Effector CD8-positive, alpha-beta T cell (primary cell): ENCODE measurements around the gene GALNT17.
"Not testable (repeated sequence)": the region's sequence is repeated elsewhere in the genome, so short reads cannot be mapped to it uniquely, and the experiment has no call there.

Experiments
- DNase-seq: peaks from one replicate; lab custom pipeline; 2025; lab: John Stamatoyannopoulos, UW

The GALNT17 gene

GRCh38 chr7:71695186-71695585, 563.2 kb downstream of the GALNT17 start:
- no peak for DNase-seq

DNA sequence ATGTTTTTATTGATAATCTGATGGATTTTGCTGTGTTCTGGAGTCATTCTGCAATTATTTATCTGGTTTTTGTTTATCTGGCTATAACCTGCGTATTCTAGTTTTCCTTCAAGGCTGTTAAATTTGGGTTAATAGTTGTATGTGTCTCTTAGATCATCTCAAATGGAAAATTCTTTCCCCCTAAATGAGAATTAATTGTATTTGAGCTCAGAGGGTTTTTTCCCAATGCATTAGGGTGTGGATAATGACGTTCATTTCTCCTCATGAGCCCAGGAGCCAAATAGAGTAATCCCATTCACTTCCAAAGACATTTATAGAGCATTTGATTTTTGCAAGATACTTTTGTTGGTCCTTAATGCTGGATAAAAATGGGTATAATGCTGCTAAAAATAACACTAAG, 564.6 kb downstream of the GALNT17 start:
- no peak for DNase-seq

- no peak for DNase-seq
These were observed 565.5 kb downstream of the GALNT17 start for GRCh38 chr7:71697400-71697799.

DNA sequence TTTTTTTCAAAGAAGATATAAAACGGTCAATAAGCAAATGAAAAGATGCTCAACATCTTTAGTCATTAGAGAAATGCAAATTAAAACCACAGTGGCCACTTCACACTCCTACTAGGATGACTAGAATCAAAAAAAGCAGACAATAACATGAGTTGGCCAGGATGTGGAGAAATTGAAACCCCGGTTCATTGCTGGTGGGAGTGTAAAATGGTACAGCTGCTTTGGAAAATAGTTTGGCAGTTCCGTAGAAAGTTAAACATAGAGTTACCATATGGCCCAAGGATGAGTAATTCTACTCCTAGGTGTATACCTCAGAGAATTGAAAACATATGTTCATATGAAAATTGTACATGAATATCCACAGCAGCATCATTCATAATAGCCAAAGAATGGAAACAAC, 573.3 kb downstream of the GALNT17 start:
- no peak for DNase-seq

DNA sequence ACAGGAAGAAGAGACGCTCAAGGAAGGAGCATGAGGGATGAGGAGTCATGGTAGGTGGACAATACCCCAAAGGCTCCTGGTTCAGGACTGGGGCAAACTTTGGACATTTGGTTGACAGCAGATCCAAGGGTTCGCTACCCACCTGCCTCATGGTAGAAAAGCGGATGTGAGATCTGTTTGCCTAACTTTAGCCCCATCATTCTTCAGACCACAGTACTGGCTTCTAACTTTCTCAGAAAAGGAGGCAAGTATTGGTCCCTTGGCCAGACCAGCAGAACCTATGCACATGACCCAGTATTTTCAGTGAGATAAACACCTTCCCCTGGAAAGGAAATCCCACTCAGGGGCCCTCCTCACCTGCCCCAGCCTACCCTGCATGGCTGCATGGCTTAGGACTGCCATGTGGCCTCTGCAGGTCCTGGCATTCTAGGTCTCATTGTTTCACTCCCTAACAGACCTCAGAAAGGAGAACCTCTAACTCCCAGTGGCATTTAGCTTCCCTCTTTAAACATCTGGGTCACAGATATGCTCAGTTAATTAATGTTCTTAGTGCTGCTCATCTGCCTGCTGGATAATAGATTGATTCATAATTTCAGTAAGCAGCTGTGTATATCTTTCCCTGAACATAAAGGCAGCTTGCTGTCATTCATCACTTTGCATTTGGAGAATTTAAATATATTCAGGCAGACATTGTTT, 574.1 kb downstream of the GALNT17 start:
- DNase-seq = no peak

DNA sequence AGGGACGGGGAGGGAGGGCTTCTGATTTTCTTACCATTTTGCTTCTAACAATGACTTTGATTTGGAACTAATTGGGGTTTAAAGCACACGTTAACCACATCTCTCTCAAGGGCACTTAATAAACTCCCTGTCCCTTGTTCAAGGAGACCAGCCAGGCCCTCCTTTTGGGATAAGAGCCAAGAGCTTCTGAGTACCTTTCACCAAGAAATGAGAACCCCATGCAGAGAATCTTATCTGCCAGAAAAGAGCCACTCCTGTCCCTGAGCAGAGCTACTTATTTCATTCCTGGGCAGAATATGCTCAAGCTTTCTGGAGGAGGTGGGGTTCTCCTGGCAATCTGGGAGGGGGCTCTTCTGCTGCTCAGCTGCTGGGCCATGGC, 574.6 kb downstream of the GALNT17 start:
- DNase-seq = no peak

DNA sequence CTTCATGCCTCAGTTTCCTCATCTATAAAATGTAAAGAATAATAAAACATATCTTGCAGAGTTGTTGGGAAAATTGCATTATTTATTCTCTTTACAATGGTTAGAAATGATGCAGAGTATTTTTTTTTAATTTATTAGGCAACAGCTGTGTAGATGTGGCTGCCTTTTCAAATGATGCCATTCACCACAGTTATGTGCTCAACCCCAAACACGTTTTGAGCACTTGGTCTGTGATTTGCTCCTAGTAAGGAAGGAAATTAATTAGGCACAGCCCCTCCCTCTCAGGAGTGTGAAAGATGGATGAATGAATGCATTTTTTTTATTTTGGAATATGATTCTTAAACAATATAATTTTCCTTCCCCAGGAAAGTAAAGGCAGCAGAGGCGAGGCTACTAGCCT, 575.1 kb downstream of the GALNT17 start:
- no peak for DNase-seq

DNA sequence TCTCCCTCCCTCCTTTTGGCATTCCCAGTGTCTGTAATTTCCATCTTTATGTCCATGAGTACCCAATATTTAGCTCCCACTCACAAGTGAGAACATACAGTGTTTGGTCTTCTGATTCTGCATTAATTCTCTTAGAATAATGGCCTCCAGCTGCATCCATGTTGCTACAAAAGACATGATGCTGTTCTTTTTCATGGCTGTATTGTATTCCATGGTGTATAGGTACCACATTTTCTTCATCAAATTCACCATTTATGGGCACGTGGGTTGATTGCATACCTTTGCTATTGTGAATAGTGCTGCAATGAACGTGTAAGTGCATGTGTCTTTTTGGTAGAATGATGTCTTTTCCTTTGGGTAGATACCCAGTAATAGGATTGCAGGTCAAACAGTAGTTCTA, 576.8 kb downstream of the GALNT17 start:
- DNase-seq = no peak

DNA sequence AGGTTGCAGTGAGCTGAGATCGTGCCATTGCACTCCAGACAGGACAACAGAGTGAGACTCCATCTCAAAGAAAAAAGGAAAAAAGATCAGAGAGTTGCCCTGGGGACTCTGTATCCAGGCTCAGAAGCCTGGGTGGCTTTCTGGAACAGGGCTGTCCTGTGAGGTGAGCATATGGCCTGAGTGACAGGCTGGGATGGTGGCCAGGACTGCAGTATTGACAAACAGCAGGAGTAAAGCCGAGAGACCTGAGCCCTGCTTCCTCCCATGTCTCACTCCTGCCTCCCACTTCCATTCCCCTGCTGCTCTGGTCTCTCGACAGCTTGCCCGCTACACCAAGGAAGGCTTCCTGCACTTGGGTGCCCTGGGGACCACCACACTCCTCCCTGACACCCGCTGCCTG, 578.5 kb downstream of the GALNT17 start:
- DNase-seq = no peak

- no peak for DNase-seq
These were observed 580.8 kb downstream of the GALNT17 start for GRCh38 chr7:71712653-71713180.

DNA sequence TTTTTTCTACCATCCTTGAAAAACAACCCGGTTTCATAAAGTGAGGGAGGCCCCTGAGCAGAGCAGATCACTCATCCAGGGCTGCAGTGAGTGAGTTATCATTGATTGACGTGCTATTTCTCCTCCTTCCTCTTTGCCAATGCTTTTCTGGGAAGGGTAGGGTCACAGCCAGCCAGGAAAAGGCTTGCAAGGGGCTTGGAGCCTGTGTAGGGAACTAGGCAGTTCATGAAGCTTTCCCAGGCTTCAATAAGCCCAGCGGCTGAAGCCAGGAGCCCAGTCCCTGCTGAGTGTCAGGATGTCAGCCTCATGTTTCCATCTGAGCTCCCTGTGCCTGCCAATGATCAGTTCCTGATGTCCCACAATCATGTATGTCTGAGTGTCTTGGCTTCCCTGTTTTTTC, 584.7 kb downstream of the GALNT17 start:
- no peak for DNase-seq

GRCh38 chr7:71718563-71718962, 586.6 kb downstream of the GALNT17 start:
- DNase-seq = no peak

GRCh38 chr7:71721742-71722141, 589.8 kb downstream of the GALNT17 start:
- DNase-seq = no peak

DNA sequence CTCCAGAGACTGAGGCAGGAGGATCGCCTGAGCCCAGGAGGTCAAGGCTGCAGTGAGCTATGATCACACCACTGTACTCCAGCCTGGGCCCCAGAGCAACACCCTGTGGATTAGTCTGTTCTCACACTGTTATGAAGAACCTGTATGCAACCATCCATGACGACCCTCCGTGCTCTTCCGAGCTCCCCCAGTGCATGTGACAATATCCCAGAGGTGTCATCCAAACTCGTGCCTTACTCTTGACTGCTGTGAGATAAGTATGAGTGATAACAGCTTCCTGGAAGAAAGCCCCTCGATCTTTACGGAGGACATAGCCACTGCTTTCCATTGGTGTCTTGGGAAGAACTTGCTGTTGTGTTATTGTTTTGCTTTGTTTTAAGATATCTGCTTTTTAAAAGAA, 591.9 kb downstream of the GALNT17 start:
- DNase-seq = no peak

DNA sequence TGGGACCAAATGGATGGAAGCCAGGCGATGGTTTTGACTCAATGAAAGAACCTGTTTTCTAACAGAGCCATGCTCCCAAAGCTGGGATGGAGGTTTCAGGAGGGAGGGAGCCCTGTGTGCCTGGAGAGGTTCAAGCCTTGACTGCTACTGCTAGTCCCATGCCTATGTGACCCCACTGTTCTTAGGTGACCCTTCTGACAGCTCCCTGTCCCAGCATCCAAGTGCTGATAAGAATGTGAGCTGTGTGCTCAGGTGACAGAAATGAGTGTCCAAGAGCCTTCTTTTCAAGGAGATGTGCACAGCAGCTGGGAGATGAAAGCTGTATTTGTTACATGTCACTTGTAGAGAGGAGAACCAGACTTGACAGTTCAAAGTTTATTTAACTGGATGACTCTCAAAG, 595.4 kb downstream of the GALNT17 start:
- DNase-seq = no peak

DNA sequence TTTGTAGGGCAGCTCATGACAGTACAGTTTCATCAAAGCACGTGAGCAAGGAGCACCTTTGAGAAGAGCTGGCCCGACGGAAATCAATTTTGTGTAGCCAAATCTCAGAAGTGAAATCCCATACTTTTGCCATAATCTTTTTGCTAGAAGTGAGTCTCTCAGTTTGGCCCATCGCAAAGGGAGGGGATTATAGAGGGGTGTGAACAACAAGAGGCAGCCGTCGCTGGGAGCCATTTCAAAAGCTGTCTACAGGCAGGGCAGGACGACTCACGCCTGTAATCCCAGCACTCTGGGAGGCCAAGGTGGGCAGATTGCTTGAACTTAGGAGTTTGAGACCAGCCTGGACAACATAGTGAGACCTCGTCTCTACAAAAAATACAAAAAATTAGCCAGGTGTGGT, 599.8 kb downstream of the GALNT17 start:
- DNase-seq = no peak

DNA sequence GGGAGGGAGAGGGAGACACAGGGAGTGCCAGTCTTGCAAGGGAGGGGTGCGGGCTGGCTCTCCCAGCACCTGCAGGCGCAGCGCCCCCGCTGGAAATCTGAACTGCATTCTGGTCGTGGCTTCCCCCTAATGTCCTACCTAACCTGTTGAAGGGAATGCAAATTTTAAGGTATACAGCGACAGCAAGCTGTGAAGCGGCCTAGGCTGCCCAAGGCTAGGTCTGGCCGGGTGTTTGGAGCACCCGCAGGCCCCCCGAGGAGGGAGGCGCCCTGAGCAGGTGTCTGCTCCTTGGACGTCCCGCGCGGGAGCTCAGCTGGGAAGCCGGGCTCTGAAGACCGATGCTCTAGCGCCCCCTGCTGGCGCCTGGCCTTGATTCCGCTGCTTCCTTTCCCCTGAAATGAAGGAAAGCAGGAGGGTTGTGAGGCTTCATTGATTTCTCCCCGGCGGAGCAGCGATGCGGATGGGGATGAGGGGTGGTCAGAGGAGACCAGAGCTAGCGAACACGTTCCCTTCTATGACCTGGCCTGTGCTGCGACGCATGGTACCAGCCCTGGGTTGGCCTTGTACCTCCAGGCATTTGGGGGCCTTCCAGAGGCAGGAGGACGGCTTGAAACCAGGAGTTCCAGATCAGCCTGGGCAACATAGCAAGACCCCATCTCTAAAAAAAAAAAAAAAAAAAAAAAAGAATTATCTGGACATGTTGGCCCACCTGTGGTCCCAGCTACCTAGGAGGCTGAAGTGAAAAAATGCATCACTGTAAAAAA, 601.3 kb downstream of the GALNT17 start:
- DNase-seq = peak; percentile 22

- peak; percentile 2 for DNase-seq
These were observed 604.1 kb downstream of the GALNT17 start for GRCh38 chr7:71735961-71736556.

DNA sequence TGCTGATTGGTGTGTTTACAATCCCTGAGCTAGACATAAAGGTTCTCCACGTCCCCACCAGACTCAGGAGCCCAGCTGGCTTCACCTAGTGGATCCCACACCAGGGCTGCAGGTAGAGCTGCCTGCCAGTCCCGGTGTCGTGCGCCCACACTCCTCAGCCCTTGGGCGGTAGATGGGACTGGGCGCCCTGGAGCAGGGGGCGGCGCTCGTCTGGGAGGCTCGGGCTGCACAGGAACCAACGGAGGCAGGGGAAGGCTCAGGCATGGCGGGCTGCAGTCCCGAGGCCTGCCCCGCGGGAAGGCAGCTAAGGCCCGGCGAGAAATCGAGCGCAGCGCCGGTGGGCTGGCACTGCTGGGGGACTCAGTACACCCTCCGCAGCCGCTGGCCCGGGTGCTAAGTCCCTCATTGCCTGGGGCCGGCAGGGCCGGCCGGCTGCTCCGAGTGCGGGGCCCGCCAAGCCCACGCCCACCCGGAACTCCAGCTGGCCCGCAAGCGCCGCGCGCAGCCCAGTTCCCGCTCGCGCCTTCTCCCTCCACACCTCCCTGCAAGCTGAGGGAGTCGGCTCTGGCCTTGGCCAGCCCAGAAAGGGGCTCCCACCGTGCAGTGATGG, 606.1 kb downstream of the GALNT17 start:
- not testable (repeated sequence) for DNase-seq

DNA sequence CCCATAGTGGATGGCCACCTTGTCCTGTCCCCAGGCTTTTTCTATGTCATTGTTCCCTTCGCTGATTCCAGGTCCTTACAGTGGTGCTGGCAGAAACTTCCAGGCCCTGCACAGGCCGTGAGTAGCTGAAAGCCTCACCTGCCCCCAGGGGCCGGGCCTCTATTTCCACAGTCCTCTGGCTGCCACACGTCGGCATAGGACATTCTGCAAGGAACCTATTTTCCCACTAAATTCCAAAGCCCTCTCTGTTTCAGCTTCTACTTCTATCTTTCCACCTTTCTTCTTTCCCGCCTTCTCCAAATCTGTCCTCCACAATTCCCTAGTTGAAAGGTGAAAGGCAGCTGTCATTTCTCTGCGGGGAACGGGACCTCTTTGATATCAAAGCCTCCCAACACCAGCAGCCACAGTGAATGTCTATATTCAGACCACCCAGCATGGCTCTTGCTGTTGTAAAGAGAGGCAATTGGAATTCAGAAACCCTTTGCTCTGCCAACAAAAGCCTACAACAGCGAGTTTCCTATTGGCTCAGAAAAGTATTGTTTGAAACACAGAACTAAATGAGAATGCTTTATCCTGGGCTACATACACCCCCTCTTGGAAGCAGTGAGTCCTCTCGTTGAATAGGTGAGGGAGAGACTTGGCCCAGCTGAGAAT, 607.7 kb downstream of the GALNT17 start:
- DNase-seq = no peak

- no peak for DNase-seq
These were observed 608.2 kb downstream of the GALNT17 start for GRCh38 chr7:71740174-71740560.

DNA sequence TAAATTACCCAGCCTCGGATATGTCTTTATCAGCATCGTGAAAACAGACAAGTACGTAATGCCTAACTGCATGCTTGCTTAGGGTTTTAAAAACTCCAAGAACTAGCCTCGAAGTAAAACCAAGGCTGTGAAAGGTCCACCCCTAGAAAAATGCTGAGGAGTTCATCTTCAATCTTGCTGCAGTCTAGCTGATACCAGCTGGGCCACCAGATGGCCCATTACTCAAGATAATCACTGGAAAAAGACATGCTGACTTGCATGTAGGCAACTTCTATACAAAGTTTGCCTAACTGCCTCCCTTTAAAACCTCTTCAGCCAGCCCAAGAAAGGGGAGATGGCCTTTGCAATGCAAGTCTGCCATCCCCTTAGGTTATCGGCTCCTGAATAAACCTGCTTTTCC, 614.1 kb downstream of the GALNT17 start:
- DNase-seq = no peak
